ENCODE measurements around the gene MARCHF3.
"Not testable (repeated sequence)": the region's sequence is repeated elsewhere in the genome, so short reads cannot be mapped to it uniquely, and the experiment has no call there.

MARCHF3 gene

GRCh38 chr5:126866851-126867636 lies 163.3 kb downstream of the MARCHF3 start:
- DNase-seq = no peak

DNA sequence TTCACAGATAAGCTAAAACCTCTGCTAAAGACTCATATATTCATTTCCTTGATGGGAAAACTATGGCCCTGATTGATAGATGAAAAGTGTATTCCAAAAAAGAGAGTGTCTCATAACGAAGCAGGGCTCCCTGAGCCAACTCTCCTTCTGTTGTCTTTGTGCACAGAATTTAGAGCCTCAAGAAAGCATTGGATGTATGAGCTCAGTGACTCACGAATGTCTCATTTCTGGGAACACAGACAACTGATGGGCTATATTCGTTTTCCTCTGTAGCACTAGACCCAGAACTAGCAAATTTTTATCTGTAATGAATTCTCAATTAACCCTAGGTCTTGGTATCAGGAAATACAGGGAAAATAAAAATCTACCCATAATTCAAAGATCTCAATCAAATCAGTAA lies 165.1 kb downstream of the MARCHF3 start:
- no peak for DNase-seq

DNA sequence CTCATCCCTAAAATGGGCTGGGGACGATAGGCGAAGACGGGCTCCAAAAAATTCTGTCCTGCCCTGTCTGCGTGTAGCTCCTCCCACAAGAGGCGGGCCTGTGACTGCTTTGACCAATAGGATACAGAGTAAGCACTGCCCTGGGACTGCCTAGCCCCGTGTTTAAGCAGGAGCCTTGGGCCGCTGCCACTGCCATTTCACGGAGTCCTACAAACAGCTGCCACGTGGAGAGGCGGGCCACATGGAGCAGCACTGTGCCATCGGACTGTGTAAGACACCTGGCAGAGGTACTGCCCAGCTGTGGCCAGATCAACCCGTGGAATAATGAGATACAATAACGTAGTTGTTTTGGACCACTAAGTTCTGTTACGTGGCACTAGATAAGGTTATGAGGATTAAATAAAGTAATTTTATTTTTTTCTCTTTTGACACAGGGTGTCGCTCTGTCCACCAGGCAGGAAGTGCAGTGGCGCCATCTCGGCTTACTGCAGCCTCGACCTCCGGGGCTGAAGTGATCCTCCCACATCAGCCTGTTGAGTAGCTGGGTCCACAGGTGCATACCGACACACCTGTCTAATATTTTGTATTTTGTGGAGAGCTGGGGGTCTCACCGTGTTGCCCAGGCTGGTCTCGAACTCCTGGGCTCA lies 166.2 kb downstream of the MARCHF3 start:
- DNase-seq = peak; percentile 85

GRCh38 chr5:126863402-126863801 lies 167.0 kb downstream of the MARCHF3 start:
- no peak for DNase-seq

DNA sequence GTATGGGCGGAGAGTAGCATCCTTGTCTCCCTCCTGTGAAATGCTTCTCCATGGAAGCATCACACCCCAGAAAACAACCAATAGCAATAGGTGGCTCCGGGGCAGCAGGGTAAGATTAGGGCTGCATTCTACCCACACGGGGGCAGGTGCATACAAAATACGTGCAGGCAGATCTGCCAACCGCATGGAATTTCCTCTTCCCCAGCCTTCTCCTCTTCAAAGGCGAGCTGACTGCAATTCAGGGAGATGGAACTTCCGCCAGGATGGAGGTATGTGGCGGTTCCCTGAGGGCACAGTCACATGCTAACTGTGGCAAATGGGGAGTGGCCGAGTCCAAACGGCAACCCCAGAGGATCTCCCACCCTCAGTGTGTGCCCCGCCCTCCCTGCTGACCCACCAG lies 171.9 kb downstream of the MARCHF3 start:
- DNase-seq = no peak

GRCh38 chr5:126857472-126858410 lies 172.6 kb downstream of the MARCHF3 start:
- DNase-seq = no peak

DNA sequence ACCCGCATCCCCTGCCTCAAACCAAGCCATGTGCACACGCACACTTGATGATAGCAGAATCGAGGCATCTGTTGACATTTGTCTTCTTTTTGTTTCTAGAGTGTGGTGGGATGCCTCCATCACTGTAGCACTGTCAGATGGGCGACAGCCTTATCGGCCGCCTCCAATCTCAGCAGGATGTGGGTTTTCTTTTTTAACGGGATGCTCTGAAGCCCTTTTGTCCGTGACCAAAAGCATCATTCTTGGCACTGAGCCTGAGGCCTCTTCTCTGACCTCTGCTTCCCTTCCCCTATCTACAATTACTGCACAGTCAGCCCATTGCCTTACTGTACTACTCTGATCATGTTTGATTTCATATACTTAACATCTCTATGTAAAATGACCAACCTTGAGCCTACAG lies 175.1 kb downstream of the MARCHF3 start:
- no peak for DNase-seq

GRCh38 chr5:126854526-126855110 lies 175.7 kb downstream of the MARCHF3 start:
- DNase-seq = no peak

GRCh38 chr5:126853541-126854307 lies 176.6 kb downstream of the MARCHF3 start:
- not testable (repeated sequence) for DNase-seq

DNA sequence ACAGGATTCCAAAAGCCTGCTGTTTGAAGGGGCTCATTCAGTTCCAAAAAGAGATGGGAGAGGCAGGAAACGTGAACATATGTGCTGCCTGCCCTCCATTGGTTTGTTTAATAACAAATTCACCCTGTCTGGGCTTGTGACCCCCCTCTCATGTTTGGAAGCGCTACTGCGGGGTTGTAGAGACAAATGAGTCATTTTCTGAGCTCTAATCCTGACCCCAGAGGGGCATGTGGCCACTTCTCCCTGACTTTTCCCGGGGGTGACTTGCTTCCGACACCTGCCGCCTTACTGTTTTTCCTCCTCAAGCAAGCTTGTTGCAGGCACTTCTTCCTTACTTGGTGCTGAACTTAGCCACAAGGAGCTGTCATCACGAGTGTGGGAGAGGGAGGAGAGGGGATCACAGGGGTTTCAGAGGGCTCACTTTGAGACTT lies 177.5 kb downstream of the MARCHF3 start:
- no peak for DNase-seq

- DNase-seq = no peak
Measured at GRCh38 chr5:126852091-126852571, 178.2 kb downstream of the MARCHF3 start.

DNA sequence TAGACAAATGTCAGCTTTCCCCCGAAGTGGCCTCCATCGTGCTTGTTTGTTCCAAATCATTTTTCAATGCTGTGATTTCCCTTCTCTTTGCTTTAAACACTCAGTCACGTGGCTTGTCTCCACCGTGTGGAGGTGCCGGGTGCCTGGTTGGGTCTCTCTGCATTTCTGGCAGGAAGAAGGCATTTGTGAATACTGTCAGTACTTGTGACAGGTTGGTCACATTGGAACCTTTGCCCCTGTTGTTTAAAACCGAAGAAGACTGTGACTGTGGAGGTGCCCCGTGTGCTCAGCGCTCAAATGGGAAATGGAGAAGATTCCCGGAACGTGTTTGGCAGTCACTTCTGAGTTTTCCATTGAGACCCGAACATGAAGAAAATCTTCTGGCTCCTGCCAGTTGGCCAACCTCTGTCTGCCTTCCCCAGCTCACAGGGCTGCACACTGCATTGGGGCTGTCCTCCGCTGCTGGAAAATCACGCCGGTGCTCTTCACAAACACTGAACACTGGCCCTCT lies 178.8 kb downstream of the MARCHF3 start:
- DNase-seq = no peak

DNA sequence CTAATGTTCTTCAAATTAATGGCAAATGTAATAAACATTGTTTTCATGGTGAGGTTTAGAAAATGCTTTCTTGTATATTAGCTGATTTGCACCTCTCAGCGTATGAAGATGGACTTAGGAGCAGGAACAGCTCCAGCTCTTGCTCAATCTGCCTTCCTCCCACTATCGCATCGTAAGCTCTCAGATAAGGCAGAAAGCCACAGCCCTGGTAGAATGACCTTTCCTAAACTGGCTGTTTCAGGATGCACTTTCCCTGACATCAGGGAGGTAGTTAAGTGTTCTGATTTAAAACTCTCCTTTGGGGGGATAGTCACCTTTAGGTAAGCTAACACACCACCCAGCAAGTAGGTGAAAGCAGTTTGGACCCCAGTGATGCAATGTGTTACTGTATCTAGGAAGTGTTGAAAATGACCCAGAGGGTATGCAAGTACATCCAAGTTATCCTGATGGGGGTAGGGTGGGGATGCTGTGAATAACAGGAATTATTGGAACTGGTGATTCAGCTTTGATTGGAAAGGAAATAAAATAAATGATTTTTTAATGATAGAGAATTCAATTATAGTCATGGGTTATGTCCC lies 181.2 kb downstream of the MARCHF3 start:
- no peak for DNase-seq

DNA sequence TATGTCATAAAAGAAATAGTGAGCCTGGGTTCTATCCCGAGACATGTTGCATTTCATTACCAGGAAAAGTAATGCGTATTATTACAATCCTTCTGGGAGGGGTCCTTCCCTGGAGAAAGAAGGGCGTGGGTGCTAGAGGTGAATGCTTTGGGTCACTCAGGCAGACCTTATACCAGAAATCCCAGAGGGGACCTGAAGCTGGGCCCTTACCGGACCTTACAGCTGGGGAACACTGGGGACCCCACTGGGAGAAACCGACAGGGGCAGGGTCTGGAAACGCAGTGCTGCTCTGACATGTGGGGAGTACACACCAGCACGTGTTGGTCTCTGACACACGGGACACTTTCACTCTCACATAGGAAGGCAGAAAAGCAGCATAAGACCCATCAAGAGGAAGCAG lies 182.1 kb downstream of the MARCHF3 start:
- no peak for DNase-seq

DNA sequence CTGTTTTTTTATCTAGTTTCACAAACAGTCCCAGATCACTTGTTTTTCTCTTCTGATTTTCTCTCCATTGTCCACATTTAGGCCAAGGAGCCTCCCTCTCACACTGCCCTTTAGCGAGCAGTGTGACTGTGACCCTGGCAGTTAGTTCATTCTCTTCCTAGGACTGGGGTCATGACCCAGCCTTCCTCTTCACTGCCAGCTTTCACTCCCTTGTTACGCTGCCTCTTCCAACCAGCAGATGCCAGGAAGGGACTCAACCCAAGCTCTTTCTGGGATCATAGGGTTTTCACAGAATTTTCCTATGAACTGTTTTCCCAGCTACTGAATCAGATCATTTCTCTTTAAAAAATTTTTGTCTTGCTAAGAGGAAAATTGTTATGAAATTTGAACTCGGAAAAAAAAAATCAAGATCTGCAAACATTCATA lies 182.5 kb downstream of the MARCHF3 start:
- no peak for DNase-seq

DNA sequence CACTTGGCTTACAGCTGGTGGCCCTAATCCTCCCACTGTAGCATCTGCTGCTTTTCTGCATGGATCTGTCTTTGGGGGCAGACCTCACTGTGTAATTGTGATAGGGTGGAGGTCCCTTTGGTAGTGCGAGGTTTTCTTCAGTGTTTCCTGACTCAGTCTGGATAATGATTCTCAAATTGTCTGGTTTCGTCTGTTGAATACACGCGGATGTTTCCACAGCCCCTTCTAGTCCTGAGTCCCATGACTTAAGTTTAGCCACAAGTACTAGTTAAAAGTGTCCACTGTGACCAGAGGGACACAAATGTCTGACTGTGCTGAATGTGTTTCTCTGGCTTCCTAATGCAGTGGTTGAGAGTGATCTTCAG lies 182.9 kb downstream of the MARCHF3 start:
- DNase-seq = no peak

- DNase-seq = no peak
Measured at GRCh38 chr5:126846744-126847455, 183.5 kb downstream of the MARCHF3 start.

GRCh38 chr5:126846344-126846743 lies 184.0 kb downstream of the MARCHF3 start:
- DNase-seq = no peak

DNA sequence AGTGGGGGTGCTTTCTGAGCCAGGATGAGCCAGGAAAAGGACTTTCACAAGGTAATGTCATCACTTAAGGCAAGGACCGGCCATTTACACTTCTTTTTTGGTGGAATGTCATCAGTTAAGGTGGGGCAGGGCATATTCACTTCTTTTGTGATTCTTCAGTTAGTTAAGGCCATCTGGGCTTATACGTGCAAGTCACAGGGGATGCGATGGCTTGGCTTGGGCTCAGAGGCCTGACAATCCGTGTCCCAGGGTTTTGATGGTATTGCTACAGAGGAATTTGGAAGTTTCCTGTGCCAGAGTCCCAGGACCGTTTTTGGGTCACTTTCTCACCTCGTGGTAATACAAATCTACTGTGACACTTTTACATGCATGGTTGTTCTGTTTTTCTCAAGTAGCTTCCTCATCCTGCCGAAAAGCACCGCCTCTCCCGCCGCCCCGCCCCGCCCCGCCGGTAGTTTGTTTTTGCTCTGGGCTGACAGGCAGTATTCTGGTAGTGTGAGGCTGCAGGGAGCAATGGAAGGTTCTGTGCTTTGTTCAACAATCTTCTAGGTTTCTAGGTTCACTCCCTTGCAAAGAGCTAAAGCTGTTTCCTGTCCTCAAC lies 184.8 kb downstream of the MARCHF3 start:
- DNase-seq = not testable (repeated sequence)

DNA sequence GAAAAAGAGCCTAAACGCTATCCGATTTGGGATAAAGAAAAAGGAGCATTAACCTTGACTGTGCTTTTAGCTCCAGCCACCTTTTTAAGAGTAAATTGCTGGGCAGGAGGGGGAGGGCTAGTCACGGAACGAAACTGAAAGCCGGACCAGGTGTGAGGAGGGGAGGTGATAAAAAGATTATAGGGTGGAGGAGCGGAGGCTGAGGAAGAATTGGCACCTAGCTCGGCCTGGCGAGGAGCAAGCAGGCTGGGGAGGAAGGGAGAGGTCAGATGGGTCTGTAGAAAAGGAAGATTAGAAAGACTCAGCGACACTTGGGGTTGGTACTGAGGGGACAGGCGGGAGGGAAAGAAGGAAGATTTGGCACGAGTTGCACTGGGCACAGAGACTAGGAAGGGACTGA lies 187.0 kb downstream of the MARCHF3 start:
- not testable (repeated sequence) for DNase-seq
